Right lobe of liver (tissue), 4 donors: ENCODE results near the gene DNAJC19.

Source experiments
- CTCF ChIP-seq, 4 donors: fragments of 200-600 bp in 3 of 4; fragments of 450-650 bp in 1 of 4; IDR thresholded peaks; one replicate each; pipeline versions ENCODE4 v1.5.1 to v1.8.0; 2016 to 2022; ENCODE audit warnings: antibody characterized with exemption in 4 of 4, mild to moderate bottlenecking in 2 of 4
- POLR2A ChIP-seq: fragments of 450-650 bp; IDR thresholded peaks from one replicate; pipeline ENCODE4 v1.6.1; 2017; ENCODE audit warnings: antibody characterized with exemption, mild to moderate bottlenecking
- donor health status: DM: no; HTN: no; CAD: no.
- donor health status: DM: no; HTN: no; CAD: no.
- donor health status: DM: no; HTN: yes; CAD: no.

GRCh38 chr3:180980611-180981010 lies 8.9 kb downstream of the DNAJC19 start:
- no peak for TF ChIP-seq CTCF (IDR thresholded peaks at IDR 0.05)
- no peak for TF ChIP-seq POLR2A
